Stimulated activated naive CD4-positive, alpha-beta T cell treated with Interleukin-2 at 50 U/mL for 16 hours (primary cell): ENCODE data around the gene TSC1.
"Not testable (repeated sequence)": the region's sequence is repeated elsewhere in the genome, so short reads cannot be mapped to it uniquely, and the experiment has no call there.

ENCODE experiments used
- DNase-seq: peaks from one replicate; lab custom pipeline; 2025; lab: John Stamatoyannopoulos, UW

TSC1 gene

DNA sequence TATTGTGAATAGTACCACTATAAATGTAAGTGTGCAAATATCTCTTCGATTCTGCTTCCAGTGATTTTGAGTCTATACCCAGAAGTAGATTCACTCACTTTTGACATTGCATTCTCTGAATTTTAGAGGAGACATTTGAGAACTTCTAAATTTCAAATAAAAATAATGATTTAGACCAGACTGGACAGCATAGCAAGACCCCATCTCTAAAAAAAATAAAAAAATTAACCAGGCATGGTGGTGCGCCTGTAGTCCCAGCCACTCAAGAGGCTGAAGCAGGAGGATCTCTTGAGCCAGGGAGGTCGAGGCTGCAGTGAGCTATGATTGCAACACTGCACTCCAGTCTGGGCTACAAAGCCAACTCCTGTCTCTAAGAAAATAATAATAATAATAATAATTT lies 32.2 kb upstream of the TSC1 start:
- DNase-seq = no peak

DNA sequence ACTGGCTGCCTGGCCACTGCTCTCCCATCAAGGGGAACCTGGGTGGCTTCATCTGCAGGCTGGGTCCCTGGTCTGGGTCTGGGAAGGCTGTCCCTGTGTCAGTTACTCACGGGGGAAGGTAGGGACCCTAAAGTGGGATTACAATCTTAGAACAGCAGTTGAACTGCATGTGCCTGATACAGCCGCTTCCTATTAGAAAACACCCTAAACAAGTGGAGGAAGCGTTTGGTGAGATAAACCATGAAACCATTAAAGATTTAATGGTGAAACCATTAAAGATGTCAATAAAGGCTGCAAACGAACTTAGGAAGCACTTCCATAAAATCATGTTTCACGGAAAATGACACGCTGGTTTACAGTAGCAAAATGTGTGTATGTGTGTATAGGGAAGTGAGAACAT lies 31.5 kb upstream of the TSC1 start:
- DNase-seq = no peak

DNA sequence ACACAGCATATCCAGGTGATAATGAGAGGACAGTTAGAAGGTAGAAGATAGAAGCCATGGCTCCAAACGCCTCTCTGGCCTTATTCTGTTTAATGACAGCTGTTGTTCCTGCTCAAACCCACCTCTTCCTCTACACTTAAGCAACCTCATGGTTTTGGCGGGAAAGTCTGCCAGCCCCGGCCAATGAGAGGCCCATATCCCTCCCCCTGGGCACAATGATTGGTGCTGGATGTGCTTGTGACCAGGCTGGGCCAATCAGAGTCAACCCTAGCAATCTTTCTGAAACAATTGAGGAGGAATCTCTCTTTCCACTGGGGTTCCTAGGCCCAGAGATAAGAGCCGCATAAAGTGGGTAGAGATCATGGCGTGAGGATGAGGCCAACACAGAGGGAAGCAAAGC lies 29.3 kb upstream of the TSC1 start:
- no peak for DNase-seq

DNA sequence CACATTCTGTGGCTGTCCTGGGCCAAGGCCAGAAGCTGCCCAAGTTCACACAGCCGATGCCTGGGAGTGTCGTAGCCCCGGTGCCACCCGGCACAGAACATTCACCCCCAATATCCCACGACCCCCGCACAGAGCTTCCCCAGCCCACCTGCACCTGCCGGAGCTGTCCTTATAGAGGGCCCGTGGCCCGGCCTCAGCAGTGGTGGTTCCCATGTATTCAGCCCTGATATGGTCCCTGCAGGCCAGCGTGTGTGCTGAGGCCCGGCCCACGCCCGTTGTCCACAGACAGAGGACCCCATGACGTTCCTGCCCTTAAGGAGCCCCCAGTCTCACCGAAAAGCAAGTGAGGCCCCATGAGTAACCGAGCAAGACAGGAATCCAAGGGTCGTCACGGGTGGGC lies 28.8 kb upstream of the TSC1 start:
- DNase-seq = no peak

DNA sequence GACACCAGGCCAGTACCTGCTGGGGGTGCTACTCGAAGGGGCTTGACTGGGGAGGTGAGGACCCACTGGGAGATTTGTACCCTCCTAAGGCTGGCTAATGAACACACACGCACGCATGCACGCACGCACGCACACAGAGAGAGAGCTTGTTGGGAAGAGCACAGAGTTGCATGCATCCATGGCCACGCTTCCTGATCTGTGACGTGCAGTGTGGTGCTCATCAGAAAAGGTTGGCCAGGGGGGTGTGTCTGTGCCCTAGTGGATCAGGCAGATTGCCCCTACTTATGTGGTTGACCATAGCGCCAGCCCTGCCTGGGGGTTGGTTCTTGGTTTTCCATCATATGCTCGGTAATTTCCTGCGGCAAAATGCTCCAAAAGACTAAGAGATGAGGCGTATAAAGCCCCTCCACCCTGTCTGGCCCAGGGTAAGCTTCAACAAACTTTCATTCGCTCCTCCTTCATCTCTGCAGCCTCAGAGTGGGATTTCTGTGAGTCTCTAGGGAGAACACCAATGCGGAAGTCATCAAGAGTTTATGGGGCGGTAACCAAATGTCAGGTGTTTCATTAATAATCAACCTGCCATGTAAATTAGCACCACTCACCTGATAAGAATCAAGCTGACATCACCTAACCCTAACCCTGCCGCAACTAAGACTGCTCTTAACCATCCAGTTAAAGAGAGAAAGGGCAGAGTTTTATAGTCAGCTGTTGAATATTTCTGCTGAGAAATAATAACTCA lies 26.1 kb upstream of the TSC1 start:
- no peak for DNase-seq

DNA sequence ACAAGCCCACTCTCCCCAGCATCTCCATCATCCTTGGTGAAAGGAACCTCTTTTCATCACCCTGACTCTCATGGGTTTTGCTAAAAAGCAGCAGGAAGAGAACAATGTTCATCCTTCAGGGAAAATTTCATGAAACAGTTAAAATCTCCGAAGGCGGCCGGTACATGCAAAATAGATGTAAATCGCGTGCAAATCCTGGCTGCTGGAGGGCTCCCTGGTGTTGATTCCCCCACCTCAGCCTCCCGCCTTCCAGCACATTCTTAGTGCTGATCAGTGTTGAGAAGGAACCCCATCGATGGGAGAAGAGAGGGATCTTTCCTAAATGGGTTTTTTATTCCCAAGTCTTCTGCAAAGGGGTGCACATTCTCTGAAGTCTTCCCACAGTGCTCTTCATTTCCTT lies 25.4 kb upstream of the TSC1 start:
- DNase-seq = no peak

DNA sequence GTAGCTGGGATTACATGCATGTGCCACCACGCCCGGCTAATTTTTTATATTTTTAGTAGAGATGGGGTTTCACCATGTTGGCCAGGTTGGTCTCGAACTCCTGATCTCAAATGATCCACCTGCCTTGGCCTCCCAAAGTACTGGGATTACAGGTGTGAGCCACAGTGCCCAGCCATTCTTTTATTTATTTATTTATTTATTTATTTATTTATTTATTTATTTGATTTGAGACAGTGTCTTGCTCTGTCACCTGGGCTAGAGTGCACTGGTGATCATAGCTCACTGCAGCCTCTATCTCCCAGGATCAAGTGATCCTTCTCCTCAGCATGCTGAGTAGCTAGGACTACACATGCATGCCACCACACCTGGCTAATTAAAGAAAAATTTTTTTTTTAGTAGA lies 23.5 kb upstream of the TSC1 start:
- not testable (repeated sequence) for DNase-seq

DNA sequence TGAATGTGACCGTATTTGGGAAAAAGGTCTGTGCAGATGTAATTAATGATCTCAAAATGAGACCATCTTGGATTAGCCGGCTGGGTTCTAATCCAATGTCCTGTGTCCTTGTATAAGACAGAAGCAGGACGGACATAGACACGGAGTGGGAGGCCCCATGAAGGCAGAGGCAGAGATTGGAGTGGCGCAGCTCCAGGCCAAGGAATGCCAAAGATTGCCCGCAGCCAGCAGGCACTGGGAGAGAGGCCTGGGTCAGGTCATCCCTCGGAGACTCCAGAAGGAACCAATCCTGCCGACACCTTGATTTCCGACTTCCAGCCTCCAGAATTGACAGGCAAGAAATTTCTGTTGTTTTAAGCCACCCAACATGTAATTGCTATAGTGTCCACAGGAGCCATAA lies 21.1 kb upstream of the TSC1 start:
- DNase-seq = no peak

DNA sequence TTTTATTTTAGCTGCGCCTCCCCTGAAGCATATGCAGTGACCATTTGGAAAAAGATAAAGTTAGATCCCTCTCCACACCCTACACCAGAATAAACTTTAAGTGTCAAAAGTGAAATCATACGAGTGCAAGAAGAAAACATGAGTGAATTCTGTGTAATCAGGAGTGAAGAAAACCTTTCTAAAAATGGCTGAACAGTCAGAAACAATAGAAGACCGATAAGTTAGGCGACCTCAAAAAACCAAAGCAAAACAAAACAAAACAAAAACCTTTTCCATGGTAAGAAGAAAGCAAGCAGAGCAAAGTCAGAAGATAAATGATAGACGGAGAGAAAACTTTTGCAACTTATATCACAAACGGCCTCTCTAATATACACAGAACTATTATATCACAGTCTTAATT lies 16.6 kb upstream of the TSC1 start:
- DNase-seq = no peak

DNA sequence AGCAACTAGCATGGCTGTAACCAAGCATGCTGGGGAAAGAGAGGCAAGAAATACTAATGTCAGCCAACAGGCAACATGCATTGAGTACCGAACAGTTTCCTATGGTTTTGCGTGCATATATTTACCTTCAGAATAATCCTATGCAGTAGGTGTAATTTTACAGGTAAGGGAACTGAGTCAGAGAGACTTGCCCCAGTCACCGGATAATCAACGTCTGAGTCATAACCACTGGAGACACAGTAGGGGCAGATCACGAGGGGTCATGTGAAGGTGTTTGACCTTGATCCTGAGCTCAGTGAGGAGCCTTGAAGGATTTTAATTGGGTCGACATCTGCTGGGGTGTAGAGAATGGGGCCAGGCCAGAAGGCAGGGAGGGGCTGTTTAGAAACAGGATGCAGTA lies 13.4 kb upstream of the TSC1 start:
- DNase-seq = no peak

DNA sequence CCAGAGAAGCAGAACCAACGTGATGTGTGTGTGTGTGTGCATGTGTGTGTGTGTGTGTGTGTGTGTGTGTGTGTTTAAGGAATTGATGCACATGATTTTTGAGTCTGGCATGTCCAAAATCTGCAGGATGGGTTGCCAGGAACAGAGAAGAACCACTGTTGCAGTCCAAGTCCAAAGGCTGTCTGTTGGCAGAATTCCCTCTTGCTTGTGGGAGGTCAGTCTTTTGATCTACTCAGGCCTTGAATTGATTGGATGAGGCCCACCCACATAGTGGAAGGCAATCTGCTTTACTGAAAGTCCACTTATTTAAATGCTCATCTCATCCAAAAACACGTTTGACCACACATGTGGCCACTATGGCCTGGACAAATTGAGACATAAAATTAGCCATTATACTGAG lies 11.4 kb upstream of the TSC1 start:
- DNase-seq = no peak

DNA sequence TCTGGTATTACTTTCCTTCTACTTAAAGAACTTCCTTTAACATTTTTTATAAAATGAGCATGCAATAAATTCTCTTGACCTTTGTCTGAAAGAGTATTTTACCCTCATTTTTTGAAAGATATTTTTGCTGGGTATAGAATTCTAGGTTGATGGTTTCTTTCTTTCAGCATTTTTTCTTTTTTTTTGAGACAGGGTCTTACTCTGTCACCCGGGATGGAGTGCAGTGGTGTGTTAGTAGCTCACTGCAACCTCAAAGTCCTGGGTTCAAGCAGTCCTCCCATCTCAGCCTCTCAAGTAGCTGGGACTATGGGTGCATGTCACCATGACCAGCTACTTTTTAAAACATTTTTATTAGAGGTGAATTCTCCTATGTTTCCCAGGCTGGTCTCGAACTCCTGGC lies 10.7 kb upstream of the TSC1 start:
- no peak for DNase-seq

DNA sequence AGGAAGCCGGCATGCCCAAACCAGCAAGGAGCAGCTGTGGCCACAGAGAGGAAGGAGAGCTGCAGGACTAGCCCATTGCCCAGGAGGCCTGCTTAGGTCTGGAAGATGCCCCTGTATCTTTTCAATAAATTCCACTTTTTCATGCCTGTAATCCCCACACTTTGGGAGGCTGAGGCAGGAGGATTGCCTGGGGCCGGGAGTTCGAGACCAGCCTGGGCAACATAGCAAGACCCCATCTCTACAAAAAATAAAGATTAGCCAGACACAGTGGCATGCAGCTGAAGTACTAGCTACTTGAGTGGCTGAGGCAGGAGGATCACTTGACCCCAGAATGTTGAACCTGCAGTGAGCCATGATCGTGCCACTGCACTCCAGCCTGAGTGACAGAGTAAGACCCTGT lies 5.3 kb upstream of the TSC1 start:
- no peak for DNase-seq

DNA sequence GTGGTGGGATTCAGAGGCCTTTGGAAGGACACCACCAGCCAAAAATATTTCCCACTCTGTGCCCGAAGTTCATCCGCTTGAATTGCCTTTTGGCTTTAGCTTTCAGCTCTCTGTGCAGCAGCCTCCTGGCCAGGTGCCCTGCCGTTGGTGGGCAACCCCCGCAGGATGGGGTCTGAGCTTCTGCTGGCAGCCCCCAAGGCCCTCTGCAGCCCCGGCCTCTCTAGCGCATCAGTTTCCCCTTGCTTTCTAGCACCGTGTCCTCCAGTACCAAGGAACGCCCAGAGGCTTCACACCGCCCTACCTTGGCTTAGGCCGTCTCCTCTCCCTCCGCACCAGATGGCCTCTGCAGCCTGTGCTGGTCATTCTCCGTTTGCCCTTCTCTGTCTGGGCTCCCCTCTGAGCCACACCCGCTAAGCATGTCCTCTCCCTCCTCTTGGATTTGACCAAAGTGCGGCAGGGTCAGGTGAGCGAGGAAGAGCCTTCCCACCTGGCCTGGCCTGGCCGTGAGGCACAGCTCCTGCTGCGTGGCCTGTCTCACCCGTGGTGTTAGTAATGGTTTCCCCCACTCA lies 4.2 kb upstream of the TSC1 start:
- DNase-seq = no peak

DNA sequence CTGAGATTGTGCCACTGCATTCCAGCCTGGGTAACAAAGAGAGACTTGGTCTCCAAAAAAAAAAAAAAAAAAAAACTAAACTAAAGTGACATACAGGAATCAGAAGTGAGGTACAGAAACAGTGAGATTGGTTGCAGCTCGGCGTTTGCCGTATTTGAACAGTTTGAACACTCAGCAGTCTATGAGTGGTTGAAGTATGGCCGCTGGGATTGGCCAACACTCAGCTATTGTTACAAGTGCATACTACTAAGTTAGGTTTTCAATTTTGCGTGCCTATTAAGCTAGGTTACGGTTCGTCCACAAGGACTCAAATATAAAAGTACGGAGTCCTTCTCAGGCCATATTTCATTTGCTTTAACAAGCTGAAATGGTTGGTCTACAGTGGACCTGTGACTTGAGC lies 3.3 kb upstream of the TSC1 start:
- DNase-seq = no peak

DNA sequence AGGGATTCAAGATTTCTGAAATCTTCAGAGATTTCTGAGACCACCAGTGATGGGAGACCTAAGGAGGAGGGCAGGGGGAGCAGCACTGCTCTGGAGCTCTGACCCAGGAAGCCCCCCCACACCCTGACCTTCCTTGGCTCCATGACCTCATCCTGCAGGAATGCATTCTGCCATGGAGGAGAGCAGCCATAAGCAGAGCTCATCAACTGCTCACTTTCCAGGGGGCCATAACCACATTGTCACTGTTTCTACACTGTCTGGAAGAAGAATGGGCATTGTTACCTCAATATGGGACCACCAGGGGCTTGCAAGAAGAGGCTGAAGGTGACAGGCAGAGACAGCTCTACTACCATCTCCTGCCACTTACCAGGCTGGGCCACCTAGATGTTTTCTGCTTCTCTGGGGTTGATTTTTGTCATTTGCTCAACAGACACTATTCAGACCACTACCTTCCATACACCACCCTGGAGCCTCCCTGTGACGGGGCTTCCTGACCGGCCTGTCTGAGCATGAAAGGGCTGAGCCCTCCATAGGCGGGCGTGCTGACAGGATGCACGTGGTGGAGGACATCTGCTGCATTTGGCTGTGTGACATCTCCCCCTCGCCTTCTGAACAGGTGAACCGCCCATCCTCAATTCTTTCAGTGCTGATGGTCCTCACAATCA lies 2.3 kb upstream of the TSC1 start:
- no peak for DNase-seq

DNA sequence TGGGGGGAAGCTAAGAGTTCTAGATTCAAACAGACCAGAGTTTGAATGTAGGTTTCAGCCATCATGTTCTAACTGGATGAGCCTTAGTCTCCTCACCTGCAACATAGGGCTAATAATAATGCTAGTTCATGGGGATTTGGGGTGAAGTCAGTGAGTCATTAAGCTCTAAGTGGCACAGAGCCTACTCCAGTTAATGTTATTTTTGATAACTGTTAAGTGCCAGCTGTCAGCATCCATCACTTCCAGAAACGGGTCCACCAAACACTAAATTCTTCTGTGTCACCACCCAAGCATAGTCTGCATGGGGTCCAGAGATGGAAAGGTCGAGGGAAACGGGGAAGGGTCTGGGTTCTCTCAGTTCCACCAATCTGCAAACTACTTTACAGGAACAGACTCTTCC lies 1.8 kb upstream of the TSC1 start:
- no peak for DNase-seq

DNA sequence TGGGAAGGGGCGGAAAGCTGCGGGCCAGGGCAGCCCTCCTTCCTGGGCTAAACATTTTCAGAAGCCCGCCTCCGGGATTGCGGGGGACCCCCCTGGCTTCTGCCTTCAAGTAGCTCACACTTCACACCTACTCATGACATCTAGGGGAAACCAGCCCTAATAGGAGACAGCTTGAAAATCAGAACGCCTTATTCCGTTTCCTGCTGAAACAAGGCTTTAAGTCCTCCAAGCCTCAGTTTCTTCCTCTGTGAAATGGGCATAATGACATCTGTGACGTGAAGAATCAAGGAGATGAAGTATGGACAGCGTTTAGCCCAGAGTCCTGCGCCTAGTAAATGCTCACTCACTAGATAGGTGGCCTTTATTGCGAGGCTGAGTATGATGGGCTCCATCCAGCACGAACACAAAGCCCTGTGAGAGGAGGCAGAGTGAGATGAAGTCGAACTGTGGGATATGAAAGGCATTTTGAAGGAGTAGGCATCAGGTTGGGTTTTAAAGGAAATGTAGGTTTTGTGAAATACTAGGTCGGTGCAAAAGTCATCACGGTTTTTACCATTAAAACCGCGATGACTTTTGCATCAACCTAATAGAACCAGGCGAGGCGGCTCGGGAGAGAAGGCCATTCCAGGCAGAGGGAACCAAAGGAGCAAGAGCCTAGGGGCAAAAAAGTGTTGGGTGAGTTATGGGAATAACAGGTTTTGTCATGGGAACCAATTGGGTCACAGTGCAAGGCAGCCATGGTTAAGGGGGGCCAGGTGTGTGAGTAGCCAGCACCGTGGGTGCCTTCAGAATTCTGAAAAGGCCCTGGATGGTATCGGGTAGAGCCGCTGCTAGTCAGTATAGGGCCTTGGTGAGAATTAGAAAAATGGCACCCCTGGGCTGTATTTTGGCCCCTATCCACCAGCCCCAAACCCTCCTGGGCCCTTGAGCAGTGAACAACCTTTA lies 1.0 kb upstream of the TSC1 start:
- no peak for DNase-seq

DNA sequence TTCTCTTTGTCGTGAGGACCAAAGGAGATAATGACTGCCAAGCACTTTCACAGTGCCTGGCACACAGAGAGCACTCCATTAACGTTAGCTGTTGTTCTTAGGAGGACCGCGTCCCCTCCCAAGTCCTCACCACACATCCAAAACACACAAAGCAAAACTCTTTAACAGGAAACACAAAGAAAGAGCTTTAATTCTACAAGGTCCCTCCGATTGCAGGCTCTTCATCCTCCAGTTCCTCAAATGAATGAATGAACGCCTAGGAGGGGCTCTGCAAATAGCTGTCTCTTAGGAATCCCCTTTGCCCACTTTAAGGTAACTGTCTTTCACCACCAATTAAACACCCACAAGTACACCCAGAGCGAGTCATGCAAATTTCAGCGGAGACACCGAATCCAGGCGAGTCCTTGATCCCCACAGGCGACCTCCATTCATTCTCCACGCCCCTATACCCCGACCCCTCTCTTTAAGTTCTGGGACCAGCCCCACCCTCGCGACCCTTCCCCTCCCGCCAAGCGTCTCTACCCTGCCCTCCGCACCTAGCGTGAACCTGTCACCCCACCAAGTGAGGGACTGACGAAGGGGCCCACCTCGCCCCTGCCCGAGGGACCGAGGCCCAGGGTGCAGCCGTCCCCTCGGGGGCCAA lies 644 bp downstream of the TSC1 start:
- DNase-seq = no peak

DNA sequence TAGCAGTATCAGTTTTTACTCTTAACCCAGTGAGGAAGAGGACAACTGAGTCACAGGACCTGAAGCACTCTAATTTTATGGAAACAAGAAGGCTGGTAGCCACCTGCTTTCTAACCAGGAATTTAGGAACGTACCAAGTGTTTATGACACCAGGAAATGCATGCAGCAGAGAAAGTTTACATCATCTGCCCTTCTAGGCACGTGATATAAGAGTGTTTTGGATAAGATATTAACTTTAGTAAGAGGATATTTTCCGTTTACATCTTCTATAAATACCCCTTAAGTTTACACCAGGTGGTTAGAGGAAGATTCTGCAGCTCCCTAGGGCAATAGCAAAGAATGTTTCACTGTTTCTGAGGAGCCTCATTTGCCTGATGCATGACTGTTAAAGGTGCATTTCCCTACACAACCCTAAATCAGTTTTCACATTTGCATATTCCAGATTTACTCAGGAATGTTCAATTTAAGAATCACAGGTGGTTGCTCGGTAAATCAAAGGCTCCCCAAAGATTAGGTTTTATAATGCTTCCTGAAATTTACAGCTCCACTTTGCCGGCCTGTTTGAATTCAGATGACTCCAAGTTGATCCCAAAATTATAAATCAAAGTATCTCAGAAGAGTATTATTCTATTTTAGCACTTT lies 1.8 kb downstream of the TSC1 start:
- no peak for DNase-seq

DNA sequence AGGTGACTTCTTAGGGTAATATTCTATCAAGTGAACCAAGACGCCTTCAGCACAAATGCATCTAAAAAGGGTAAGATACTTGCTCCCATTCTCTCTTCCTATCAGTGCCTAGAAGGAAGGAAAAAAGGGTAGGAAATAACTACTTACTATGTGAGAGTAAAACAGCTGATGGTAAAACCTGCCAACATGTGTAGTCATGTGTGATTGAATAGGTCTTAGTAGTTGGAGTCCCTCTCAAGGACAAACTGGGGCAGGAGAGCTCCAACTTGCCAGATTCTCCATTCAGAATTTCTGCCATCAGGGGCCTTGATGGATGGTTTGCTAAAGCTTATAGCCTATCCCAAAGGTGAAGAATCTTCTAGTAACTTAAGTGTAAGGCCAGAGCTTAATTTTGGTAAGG lies 5.2 kb downstream of the TSC1 start:
- no peak for DNase-seq

DNA sequence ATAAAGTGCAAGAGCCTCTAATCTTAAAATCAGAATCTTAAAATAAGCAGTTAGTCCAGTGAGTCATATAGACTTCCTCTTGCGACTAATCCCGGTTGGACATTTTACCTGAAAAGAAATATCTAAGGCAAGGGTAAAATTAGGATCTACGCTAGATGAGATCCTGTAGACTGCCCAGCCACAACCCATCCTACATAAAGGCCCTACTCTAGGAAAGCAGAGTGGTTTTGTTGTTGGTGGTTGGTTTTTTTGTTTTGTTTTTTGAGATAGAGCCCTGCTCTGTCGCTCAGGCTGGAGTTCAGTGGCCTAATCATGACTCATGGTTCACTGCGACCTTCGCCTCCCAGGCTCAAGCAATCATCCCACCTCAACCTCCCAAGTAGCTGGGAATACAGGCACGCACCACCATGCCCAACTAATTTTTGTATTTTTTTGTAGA lies 6.9 kb downstream of the TSC1 start:
- DNase-seq = no peak
